BLaER1 treated with 17β-estradiol and CSF1 and Interleukin-3, amounts not matched to agents 10 nM and 100 nM (cell line): ENCODE results near the gene SLC15A4.

Experiments
- H3K27ac ChIP-seq, 11 experiments: shearing (Covaris generic); formaldehyde crosslinking; 2 replicates each; pipeline ENCODE4 v1.8.1; 2022
- H3K27me3 ChIP-seq, 11 experiments: shearing (Covaris generic); formaldehyde crosslinking; 2 replicates each; pipeline ENCODE4 v1.8.1; 2022
- H3K36me3 ChIP-seq, 11 experiments: shearing (Covaris generic); formaldehyde crosslinking; 2 replicates each; pipeline ENCODE4 v1.8.1; 2022
- H3K4me1 ChIP-seq, 10 experiments: shearing (Covaris generic); formaldehyde crosslinking; 2 replicates each; pipeline ENCODE4 v1.8.1; 2022
- H3K4me2 ChIP-seq, 11 experiments: shearing (Covaris generic); formaldehyde crosslinking; 2 replicates each; pipeline ENCODE4 v1.8.1; 2022
- H3K4me3 ChIP-seq, 10 experiments: shearing (Covaris generic); formaldehyde crosslinking; 2 replicates each; pipeline ENCODE4 v1.8.1; 2022
- H3K9ac ChIP-seq, 11 experiments: shearing (Covaris generic); formaldehyde crosslinking; 2 replicates each; pipeline ENCODE4 v1.8.1; 2022
- H3K9me3 ChIP-seq, 11 experiments: shearing (Covaris generic); formaldehyde crosslinking; replicated peaks in 1 of 11; 2 replicates each; pipeline ENCODE4 v1.8.1; 2022
- H4K20me1 ChIP-seq, 11 experiments: shearing (Covaris generic); formaldehyde crosslinking; 2 replicates each; pipeline ENCODE4 v1.8.1; 2022
- Cebpa-rat ChIP-seq, 11 experiments: shearing (Covaris generic); IDR thresholded peaks; 2 replicates each; pipeline ENCODE4 v1.8.1; 2022

SLC15A4 gene

GRCh38 chr12:128814411-128815261 is 9.1 kb downstream of the SLC15A4 start:
- Histone ChIP-seq H3K27me3 (no peaks in the 10 kb centered on the region), H3K9me3 (peaks cover 0 to 6% (median 0%) of the 10 kb centered on the region in 11 experiments; a peak in 1 of 22 replicates), H3K36me3 (peaks cover 34 to 67% (median 52%) of the 10 kb centered on the region in 11 experiments), H3K4me3 (no peak overlapping the region), H3K27ac (no peak overlapping the region), H3K4me2 (peak overlapping the region in 4 of 11 experiments; percentile 94 to 98 (median 95); a peak in 5 of 22 replicates), H3K4me1 (peaks cover 53 to 88% (median 65%) of the 10 kb centered on the region in 10 experiments), H3K9ac (no peak overlapping the region), H4K20me1 (peaks cover 67 to 100% (median 98%) of the 10 kb centered on the region in 11 experiments)
- no peak for TF ChIP-seq Cebpa-rat (IDR thresholded peaks at IDR 0.05)

DNA sequence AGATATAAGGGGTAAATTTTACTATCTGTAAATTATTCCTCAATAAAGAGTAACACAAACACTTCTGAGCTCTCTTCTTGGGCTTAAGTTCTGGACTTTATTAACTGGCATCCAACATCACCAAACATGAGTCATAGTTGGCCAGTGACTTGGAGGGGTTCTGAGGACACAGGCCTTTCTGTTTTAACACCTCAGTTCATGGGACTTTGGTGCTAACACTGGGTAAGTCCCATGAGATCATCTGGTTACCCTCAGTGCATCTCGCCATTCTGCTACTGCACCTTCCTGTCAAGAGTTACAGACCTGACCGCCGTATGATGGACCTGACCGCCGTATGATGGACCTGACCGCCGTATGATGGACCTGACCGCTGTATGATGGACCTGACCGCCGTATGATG is 9.9 kb downstream of the SLC15A4 start:
- Histone ChIP-seq H3K36me3 (peaks cover 39 to 69% (median 56%) of the 10 kb centered on the region in 11 experiments), H3K9ac (no peak overlapping the region), H3K4me1 (peaks cover 47 to 81% (median 58%) of the 10 kb centered on the region in 10 experiments), H3K4me3 (no peak overlapping the region), H3K27ac (no peak overlapping the region), H3K4me2 (0 out of 22 replicates have a peak overlapping the region, but pooled peaks of 1 of the 11 experiments have one; percentile 98), H4K20me1 (peaks cover 59 to 100% (median 96%) of the 10 kb centered on the region in 11 experiments; a peak in 21 of 22 replicates), H3K27me3 (no peaks in the 10 kb centered on the region), H3K9me3 (peaks cover 0 to 6% (median 0%) of the 10 kb centered on the region in 11 experiments; a peak in 1 of 22 replicates)
- no peak for TF ChIP-seq Cebpa-rat (IDR thresholded peaks at IDR 0.05)

- H4K20me1 ChIP-seq = peaks cover 56 to 100% (median 91%) of the 10 kb centered on the region in 11 experiments; a peak in 21 of 22 replicates
- H3K27me3 ChIP-seq = no peaks in the 10 kb centered on the region
- H3K36me3 ChIP-seq = peaks cover 44 to 74% (median 60%) of the 10 kb centered on the region in 11 experiments
- H3K4me2 ChIP-seq = no peak overlapping the region
- no peak overlapping the region for H3K27ac ChIP-seq
- peaks cover 0 to 6% (median 0%) of the 10 kb centered on the region in 11 experiments; a peak in 1 of 22 replicates for H3K9me3 ChIP-seq
- H3K9ac ChIP-seq = no peak overlapping the region
- peaks cover 42 to 76% (median 53%) of the 10 kb centered on the region in 10 experiments for H3K4me1 ChIP-seq
- no peak overlapping the region for H3K4me3 ChIP-seq
- TF ChIP-seq Cebpa-rat (IDR thresholded peaks at IDR 0.05) = no peak
Measured at GRCh38 chr12:128813392-128813791, 10.4 kb downstream of the SLC15A4 start.

- peaks cover 60 to 90% (median 76%) of the 10 kb centered on the region in 11 experiments for H3K36me3 ChIP-seq
- peaks cover 0 to 6% (median 0%) of the 10 kb centered on the region in 11 experiments; a peak in 1 of 22 replicates for H3K9me3 ChIP-seq
- TF ChIP-seq Cebpa-rat (IDR thresholded peaks at IDR 0.05) = no peak
- H3K4me1 ChIP-seq = peaks cover 34 to 60% (median 40%) of the 10 kb centered on the region in 10 experiments
- H4K20me1 ChIP-seq = peaks cover 50 to 100% (median 81%) of the 10 kb centered on the region in 11 experiments; a peak in 21 of 22 replicates
- H3K27me3 ChIP-seq = no peaks in the 10 kb centered on the region
- 0 out of 22 replicates have a peak overlapping the region, but pooled peaks of 1 of the 11 experiments have one; percentile 13 for H3K4me2 ChIP-seq
- no peak overlapping the region for H3K4me3 ChIP-seq
- H3K27ac ChIP-seq = no peak overlapping the region
- H3K9ac ChIP-seq = no peak overlapping the region
Measured at GRCh38 chr12:128811806-128812205, 12.0 kb downstream of the SLC15A4 start.

DNA sequence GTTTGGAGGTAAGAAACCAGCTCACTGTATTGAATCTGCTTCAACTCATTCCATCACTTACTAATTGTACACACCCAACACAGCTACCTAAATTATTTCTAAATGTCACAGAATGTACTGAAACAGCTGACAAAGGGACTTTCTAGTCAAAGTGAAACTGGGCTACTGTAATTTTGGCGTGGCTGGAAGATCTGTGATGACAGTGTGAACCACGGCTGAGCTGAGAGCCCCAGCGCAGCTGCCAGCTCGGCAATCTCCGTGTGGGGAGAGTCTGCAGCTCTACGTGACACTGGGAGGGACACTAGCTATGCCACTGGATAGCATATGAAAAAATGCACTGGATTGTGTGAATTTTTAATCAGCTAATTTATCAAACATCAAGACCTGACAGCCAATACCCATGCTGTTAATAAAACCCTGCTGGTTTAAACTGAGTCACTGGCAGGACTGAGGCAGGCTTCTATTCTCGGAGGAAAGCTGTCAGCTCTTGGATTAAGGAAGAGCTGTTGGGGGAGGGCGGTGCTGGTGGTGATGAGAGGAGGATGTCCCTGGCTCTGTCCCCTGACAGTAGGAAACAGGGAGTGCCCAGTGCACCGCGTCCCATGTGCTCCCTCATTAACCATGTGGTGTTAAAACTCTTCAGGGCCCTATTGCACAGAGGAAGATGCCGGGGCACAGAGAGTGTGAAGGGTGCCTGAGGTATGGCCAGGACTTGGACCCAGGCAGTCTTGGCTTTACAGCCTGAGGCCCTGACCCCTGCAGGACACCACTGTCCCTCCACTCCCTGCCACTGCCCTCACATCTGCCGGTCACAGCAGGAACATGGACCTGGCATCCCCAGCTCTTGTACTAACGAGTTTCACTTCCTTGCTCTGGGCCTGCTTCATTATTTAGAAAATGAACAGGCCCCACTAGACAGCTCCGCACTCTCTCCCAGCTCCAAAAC is 13.3 kb downstream of the SLC15A4 start:
- Histone ChIP-seq H3K9ac (peak overlapping the region in 2 of 11 experiments; percentile 8 to 25; a peak in 1 of 22 replicates), H3K27ac (peak overlapping the region in 5 of 11 experiments; percentile 7 to 38 (median 18); a peak in 3 of 22 replicates), H3K27me3 (no peaks in the 10 kb centered on the region), H3K9me3 (peaks cover 0 to 6% (median 0%) of the 10 kb centered on the region in 11 experiments; a peak in 2 of 22 replicates), H3K4me2 (peak overlapping the region in 7 of 11 experiments; percentile 27 to 54 (median 37); a peak in 13 of 22 replicates), H3K36me3 (peaks cover 65 to 100% (median 88%) of the 10 kb centered on the region in 11 experiments), H3K4me1 (peaks cover 21 to 46% (median 28%) of the 10 kb centered on the region in 10 experiments), H4K20me1 (peaks cover 40 to 98% (median 68%) of the 10 kb centered on the region in 11 experiments; a peak in 21 of 22 replicates), H3K4me3 (no peak overlapping the region)
- no peak for TF ChIP-seq Cebpa-rat (IDR thresholded peaks at IDR 0.05)

DNA sequence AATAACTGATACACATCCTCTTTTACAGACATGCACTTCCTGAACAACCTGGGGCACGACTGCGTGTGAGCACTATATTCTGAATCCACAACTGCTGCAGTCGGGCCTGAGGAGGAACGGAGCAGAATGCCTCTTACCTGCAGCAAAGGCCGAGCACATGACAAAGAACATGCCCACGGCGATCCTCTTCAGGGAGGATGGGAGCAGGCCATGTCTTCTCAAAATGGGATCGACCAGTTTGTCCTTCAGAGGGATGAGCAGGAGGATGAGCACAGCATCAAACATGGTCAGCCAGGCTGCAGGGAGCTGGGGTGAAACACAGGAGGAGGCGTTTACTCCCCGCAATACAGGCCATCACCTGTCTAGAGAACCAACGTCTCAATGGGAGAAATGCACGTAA is 15.1 kb downstream of the SLC15A4 start:
- Histone ChIP-seq H3K4me1 (peaks cover 14 to 30% (median 21%) of the 10 kb centered on the region in 10 experiments), H3K9me3 (peaks cover 7 to 17% (median 12%) of the 10 kb centered on the region in 11 experiments; a peak in 16 of 22 replicates), H3K4me2 (no peak overlapping the region), H3K4me3 (no peak overlapping the region), H3K9ac (no peak overlapping the region), H3K36me3 (peaks cover 64 to 100% (median 88%) of the 10 kb centered on the region in 11 experiments), H4K20me1 (peaks cover 24 to 98% (median 56%) of the 10 kb centered on the region in 11 experiments; a peak in 21 of 22 replicates), H3K27ac (no peak overlapping the region), H3K27me3 (no peaks in the 10 kb centered on the region)
- TF ChIP-seq Cebpa-rat (IDR thresholded peaks at IDR 0.05) = no peak

DNA sequence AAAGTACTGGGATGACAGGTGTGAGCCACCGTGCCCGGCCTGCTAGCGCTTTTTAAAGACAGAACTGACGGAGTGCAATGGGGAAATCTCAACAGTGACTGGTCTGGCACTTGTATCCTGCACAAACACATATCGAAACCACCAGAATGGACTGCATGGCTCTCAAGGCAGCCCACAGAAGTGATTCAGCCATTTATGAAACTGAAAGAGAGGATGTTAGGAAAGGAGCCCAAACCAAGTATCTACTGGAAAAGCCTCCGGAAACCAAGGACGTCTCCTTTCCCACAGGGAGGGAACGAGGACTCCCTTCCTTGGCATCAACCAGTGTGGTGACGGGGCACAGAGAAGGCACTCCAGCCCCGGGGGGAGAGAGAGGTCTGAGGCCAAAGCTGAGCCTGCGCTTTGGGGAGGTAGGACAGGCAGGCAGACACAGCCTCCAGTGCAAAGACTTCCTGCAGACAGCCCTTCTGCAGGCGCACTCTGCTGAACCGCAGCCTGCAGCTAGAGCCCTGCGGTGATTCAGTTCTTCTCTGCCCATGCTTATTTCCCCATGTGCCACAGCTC is 16.5 kb downstream of the SLC15A4 start:
- Histone ChIP-seq H3K9ac (0 out of 22 replicates have a peak overlapping the region, but pooled peaks of 1 of the 11 experiments have one; percentile 9), H3K4me2 (peak overlapping the region in 2 of 11 experiments; percentile 6 to 35; a peak in 2 of 22 replicates), H3K36me3 (peaks cover 58 to 100% (median 88%) of the 10 kb centered on the region in 11 experiments), H3K4me1 (peaks cover 18 to 33% (median 22%) of the 10 kb centered on the region in 10 experiments), H4K20me1 (peaks cover 32 to 98% (median 56%) of the 10 kb centered on the region in 11 experiments; a peak in 21 of 22 replicates), H3K27me3 (no peaks in the 10 kb centered on the region), H3K4me3 (no peak overlapping the region), H3K9me3 (peaks cover 7 to 14% (median 9%) of the 10 kb centered on the region in 11 experiments; a peak in 16 of 22 replicates), H3K27ac (peak overlapping the region in 2 of 11 experiments; percentile 1 to 13; a peak in 2 of 22 replicates)
- TF ChIP-seq Cebpa-rat (IDR thresholded peaks at IDR 0.05) = no peak
